ENCODE results near the gene CUL2. TPM values are rescaled to one million over a fixed set of nuclear protein-coding genes. Genes with fewer than 3 reads are reported as not detected.
A peak's percentile ranks its signal among the peaks of the same experiment; 100 is the strongest.
"Not testable (repeated sequence)": the region's sequence is repeated elsewhere in the genome, so short reads cannot be mapped to it uniquely, and the experiment has no call there.

The CUL2 gene
- total RNA-seq, 1 donor: 41.9 TPM

DNA sequence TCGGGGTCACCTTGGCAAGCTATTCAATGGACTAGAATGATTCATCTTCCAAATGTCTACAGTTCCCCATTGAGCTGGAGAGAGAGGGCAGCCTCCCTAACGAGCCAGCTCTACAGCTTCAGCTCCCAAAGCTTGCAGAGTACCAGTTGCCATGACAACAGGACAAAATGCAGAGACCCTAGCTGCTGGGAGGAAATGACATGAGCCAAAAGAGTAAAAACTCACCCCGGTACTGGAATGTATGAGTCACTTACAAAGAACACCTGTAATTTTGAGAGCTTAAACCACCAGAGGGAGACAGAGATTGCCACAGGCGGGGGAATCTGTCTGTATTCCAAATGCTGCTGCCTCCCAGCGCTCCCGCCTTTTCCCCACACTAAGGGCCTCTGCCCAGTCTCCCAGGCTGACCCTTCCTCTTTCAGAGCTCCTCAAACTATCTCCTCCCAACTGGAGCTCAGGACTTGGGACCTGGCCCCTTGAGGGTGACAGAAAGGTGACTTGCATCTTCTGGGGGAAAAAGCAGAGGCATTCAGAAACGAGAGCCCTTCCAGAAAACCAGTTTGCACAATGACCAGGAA, 95.5 kb downstream of the CUL2 start:
- no peak overlapping the region for H3K4me3 ChIP-seq (ENCODE audit: low read depth, low read length)
- peak; percentile 84 for TF ChIP-seq CTCF (IDR thresholded peaks at IDR 0.05; ENCODE audit: insufficient read depth, low read depth, low read length)
- peak; percentile 80 for DNase-seq (ENCODE audit: low read depth)

DNA sequence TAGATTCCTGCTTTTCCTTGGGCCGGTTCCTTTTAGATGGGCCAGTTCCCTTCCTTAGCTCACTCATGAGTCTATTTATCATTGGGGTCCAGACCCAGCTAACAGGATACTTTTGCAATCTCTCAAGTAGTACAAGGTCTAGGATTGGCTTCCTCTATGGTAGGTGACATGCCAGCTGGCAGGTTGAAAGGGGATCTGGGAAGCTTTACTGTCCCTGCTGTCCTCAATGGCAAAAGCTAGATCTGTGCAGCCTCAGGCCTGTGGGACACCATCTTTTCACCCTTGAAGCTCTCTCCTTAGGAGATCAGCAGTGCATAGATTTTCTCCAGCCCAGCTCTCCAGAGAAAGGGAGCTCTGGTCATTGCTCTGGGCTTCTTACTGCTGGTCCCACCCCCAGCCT, 96.4 kb downstream of the CUL2 start:
- DNase-seq (ENCODE audit: low read depth): no peak
- no peak for TF ChIP-seq CTCF (IDR thresholded peaks at IDR 0.05; ENCODE audit: insufficient read depth, low read depth, low read length)
- H3K4me3 ChIP-seq (ENCODE audit: low read depth, low read length): no peak overlapping the region

GRCh38 chr10:34991117-34991516, 99.0 kb downstream of the CUL2 start:
- H3K4me3 ChIP-seq (ENCODE audit: low read depth, low read length); DNase-seq (ENCODE audit: low read depth): not testable (repeated sequence)

DNA sequence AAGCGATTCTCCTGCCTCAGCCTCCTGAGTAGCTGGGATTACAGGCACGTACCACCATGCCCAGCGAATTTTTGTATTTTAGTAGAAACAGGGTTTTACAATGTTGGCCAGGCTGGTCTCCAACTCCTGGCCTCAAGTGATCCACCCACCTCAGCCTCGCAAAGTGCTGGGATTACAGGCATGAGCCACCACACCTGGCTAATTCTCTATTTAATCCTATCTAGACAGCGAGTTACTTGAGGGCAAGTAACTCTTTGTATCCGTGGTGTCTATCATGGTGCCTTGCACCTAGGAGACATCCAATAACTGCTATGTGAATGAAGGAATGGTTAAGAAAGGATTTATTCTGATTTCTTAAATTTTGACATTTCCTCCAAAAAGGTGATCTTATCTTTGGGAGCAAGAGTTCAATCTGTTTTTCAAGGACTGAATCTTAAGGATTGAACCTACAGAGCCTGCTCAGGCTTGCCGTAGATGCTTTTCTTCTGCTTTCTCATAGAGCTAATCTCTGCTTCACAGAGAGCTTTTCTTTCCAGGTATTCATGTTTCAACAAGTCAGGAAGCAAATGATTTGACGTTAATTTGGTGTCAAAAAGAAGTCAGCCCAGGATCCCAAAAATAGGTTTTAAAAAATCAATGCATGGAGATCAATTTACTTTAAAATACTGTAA, 101.6 kb downstream of the CUL2 start:
- DNase-seq (ENCODE audit: low read depth): no peak
- no peak for TF ChIP-seq CTCF (IDR thresholded peaks at IDR 0.05; ENCODE audit: insufficient read depth, low read depth, low read length)
- no peak overlapping the region for H3K4me3 ChIP-seq (ENCODE audit: low read depth, low read length)

DNA sequence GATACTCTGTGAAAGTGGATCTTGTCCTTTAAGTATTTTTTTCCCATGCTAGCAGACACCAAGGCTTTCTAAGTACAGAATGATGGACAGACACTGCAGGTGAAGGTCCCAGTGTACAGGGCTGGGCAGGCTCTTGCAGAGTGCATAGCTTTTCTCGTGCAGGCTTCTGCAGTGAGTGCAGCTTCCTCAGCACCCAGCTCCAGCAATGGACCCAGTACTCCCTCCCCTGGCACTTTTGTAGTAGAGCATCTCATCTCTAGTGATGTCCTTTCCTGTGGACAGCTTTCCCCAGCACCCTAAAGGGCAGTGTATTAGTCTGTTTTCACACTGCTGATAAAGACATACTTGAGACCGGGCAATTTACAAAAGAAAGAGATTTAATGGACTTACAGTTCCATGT, 104.3 kb downstream of the CUL2 start:
- TF ChIP-seq CTCF (IDR thresholded peaks at IDR 0.05; ENCODE audit: insufficient read depth, low read depth, low read length): peak; percentile 42
- peak; percentile 22 for DNase-seq (ENCODE audit: low read depth)
- H3K4me3 ChIP-seq (ENCODE audit: low read depth, low read length): no peak overlapping the region

- TF ChIP-seq CTCF (IDR thresholded peaks at IDR 0.05; ENCODE audit: insufficient read depth, low read depth, low read length): no peak
- DNase-seq (ENCODE audit: low read depth): no peak
- H3K4me3 ChIP-seq (ENCODE audit: low read depth, low read length): no peak overlapping the region
Measured at GRCh38 chr10:34985146-34985545, 105.0 kb downstream of the CUL2 start.

DNA sequence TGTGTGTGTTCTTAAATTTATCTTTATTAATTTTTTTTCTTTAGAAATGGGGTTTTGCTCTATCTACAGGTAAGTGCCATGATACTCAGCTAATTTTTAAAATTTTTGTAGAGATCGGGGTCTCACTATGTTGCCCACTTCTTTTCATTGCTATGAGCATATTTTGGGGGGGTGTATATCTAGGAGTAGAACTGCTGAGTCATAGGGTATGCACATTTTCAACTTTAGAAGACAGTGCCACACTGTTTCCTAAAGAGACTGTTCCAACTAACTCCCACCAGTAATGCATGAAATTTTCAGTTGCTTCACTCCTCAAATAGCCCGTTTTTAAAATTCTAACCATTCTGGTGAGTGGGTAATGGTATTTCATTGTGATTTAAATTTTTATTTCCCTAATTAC, 108.3 kb downstream of the CUL2 start:
- H3K4me3 ChIP-seq (ENCODE audit: low read depth, low read length): no peak overlapping the region
- no peak for TF ChIP-seq CTCF (IDR thresholded peaks at IDR 0.05; ENCODE audit: insufficient read depth, low read depth, low read length)
- DNase-seq (ENCODE audit: low read depth): no peak

Measured in fibroblast of villous mesenchyme (primary cell).